ENCODE results near the gene ADAMTS16. TPM values are rescaled to one million over a fixed set of nuclear protein-coding genes. Genes with fewer than 3 reads are reported as not detected.

The ADAMTS16 gene
- total and polyA plus RNA-seq, 2 donors (not counting 3 experiments of a cell fraction or from before 2014, with no cell fraction given): not detected

- Histone ChIP-seq H3K4me2 (ENCODE audit: insufficient read depth, low read length) (no peak overlapping the region), H3K9me1 (replicated peaks; ENCODE audit: control insufficient read depth, extremely low read depth, insufficient read depth, low read length) (no peaks in the 10 kb centered on the region), H3K79me2 (ENCODE audit: control insufficient read depth, insufficient read depth, low read length) (no peaks in the 10 kb centered on the region), H3K4me3 (replicated peaks in 1 of 3; ENCODE audit: insufficient read depth in 1 of 3, low read depth in 1 of 3, low read length in 3 of 3) (no peak overlapping the region), H3K4me1 (ENCODE audit: control insufficient read depth, extremely low read depth, insufficient read depth, low read length) (no peaks in the 10 kb centered on the region), H3K27ac (ENCODE audit: insufficient read depth, low read depth, low read length) (no peak overlapping the region), H3K36me3 (ENCODE audit: control insufficient read depth in 2 of 2, extremely low read depth in 1 of 2, insufficient read depth in 2 of 2, low read length in 2 of 2) (no peaks in the 10 kb centered on the region), H4K20me1 (replicated peaks; ENCODE audit: control insufficient read depth, extremely low read depth, insufficient read depth, low read length) (no peaks in the 10 kb centered on the region), H3K27me3 (ENCODE audit: control insufficient read depth in 2 of 2, insufficient read depth in 2 of 2, low read length in 2 of 2) (no peaks in the 10 kb centered on the region), H3K9ac (replicated peaks; ENCODE audit: extremely low read depth, insufficient read depth, low read length) (no peak overlapping the region), H3K9me3 (replicated peaks; ENCODE audit: control insufficient read depth, insufficient read depth, low read length) (no peaks in the 10 kb centered on the region), H2AFZ (ENCODE audit: low read depth, low read length) (no peak overlapping the region)
- TF ChIP-seq JUN (IDR thresholded peaks at IDR 0.05; ENCODE audit: borderline replicate concordance, insufficient read depth, insufficient read length, low read depth) (no peak), POLR2AphosphoS5 (IDR thresholded peaks at IDR 0.05; ENCODE audit: insufficient read depth, low read depth, low read length) (no peak), CTCF (IDR thresholded peaks at IDR 0.05; ENCODE audit: extremely low read depth in 1 of 2, insufficient read depth in 1 of 2, low read depth in 1 of 2, low read length in 2 of 2) (no peak), MYC (IDR thresholded peaks at IDR 0.05; ENCODE audit: low read depth, low read length) (no peak), POLR2A (IDR thresholded peaks at IDR 0.05; ENCODE audit: low read depth, low read length) (no peak), FOS (IDR thresholded peaks at IDR 0.05; ENCODE audit: borderline replicate concordance, insufficient read depth, low read length) (no peak), GATA2 (IDR thresholded peaks at IDR 0.05; ENCODE audit: insufficient read depth, insufficient read length, low read depth, low read length) (no peak), MAX (IDR thresholded peaks at IDR 0.05; ENCODE audit: insufficient read depth, insufficient read length) (no peak), EZH2 (IDR thresholded peaks at IDR 0.05; ENCODE audit: borderline replicate concordance, low read depth, low read length, severe bottlenecking) (no peak)
- dilution Hi-C loops (cut with MboI; ENCODE audit: extremely low pct_ligation_motif_present, low sequenced_read_pairs) (no loop called here), intact Hi-C loops (cut with micrococcal nuclease) (no loop called here)
- BruUV-seq (replicated peaks): no TSS peak
- FAIRE-seq (no peak), DNase-seq (ENCODE audit: low read depth, low spot score) (no peak)
- CTCF ChIA-PET: no interaction called here
- POLR2A ChIA-PET: no interaction called here
These were observed 175.2 kb downstream of the ADAMTS16 start for GRCh38 chr5:5315068-5315980.

All from endothelial cell of umbilical vein (primary cell).